NCI-H187 (cell line): ENCODE results near the gene TMEM30A.

Experiments used
- DNase-seq, 2 experiments: peaks; one replicate each; lab custom pipeline; 2025; lab: John Stamatoyannopoulos, UW

The TMEM30A gene

DNA sequence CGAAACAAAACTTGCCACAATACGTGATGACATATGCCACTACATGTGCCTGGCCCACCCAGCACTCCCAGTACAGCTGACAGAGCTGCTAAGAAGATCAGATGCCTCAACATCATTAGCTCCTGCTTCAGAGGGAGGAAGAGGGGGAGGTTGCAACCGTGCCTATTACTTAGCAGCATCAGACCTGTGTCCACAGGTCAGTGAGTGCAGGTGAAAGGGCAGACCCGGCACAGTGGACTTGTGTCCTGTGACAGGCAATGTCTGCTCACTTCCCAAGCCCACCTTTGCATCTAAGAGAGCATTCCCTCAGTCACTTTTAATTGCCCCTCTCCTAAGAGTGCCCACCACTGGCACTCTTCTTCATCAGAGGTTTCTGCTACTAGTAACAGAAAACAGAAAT lies 69.3 kb downstream of the TMEM30A start:
- DNase-seq, result no peak

DNA sequence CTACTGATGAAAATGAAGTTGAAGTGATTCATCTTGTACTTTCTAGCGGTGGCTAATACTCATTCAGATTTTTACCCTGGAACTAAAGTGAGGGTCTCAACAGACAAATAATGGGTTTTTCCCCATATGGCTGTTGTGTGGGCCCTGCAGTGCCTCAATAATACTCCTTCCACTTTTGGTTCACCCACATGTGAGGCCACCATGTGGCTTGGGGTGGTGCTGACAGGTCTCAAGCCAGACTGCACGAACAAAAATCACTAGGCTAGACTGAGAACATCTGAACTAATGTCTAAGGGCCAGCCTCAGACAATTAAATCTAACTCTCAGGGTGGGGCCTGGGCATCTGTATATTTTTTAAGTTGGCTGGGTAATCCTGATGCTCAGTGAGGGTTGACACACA lies 70.9 kb downstream of the TMEM30A start:
- no peak for DNase-seq

DNA sequence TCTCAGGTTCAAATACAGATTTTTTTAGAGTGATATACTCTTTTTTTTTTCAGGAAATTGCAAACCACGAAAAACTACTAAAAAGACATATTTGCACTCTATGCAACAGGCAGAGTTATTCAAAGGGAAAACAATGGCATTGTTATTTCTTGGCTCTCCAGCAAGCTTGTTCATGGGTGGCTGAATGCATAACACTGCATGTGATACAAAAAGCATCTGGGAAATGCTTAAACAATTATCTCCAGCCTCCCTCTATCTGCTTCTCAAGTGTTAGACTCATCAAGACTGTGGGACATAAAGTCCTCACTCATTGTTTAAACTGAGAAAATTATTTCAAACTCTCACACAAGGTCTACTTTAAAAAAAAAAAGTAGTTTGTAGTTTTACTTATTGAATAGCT lies 71.5 kb downstream of the TMEM30A start:
- DNase-seq, result no peak

DNA sequence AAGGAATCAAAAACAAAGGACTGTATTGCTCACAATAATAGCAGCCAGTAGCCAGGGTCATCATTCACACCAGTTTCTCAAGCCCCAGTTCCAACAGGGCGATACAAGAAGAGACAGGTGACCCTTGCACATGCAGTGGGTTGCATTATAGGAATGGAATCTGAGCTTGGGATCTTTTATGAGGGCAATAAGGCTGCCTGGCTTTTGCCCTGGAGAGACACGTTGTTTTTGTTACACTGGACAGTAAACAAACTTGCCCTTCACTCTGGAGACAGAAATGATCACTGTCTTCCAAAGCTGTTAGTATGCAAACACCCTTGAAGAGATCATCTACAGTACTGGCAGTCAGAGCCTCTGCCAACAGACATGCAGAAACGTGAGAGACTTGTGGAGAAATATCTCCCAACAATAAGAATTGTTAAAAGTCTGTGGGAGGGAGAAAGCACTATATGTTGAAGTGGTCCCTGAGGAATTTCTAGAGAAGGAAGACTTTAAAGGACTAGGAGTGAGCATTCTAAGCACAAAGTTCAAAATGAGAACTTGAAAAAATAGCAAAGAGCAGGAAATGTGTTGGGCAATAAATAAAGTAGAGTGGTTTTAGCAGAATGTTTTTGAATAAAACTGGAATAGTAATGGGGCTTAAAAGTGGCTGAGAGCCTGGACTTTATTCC lies 72.5 kb downstream of the TMEM30A start:
- DNase-seq, result no peak

DNA sequence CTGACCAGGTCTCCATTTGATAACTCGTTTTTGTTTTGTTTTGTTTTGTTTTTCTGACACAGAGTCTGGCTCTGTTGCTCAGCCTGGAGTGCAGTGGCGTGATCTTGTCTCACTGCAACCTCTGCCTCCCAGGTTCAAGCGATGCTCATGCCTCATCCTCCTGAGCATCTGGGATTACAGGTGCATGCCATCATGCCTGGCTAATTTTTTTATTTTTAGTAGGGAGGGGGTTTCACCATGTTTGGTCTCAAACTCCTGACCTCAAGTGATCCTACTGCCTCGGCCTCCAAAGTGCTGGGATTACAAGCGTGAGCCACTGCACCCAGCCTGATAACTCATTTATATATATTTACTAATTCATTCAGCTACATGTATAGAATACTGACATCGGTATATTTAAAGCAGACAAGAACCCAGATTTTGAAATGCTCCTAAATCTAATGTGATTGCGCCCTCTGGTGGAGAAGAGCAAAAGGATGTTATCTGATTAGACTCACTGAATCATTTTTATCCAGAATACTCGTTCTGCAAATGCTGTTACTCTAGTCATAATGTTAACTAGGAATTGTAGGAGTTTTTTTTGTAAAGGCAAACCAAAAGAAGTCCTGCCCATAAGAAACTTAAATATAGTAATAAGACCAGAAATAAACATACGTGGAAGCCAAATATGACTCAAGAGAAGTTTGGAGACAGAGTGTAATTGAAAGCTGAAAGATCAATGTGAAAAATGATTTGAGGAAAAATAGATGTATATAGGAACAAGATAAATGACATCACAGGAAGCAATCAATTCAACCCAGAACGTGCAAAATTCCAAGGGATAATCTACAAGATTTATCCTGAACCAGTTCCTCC lies 73.5 kb downstream of the TMEM30A start:
- DNase-seq, result peak; percentile 21 to 33

DNA sequence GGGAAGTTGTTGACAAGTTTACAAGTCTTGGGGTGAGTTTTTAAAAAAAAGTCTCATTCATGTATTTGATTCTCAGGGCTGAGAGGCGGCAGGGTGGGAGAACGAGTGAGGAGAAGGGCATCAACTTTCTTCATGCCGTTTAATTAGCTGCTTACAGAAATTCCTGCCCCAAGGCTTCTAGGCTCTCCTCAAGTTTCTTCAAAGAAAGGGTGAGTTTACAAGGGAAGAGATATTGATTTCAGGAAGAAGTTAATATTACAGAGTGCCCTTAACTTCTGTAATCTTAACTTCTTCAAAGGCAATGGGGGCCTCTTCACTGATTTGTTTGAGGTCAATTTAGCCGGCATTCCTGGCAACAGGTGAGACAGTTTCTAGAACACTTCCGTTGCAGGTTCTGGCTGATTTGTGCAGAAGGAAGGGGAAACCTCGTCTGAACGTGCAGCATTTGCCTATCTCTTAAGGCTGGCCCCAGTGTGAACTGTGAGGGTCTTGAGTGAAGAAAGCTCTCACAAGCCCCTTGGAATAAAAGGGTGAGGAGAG lies 75.3 kb downstream of the TMEM30A start:
- DNase-seq, result no peak

DNA sequence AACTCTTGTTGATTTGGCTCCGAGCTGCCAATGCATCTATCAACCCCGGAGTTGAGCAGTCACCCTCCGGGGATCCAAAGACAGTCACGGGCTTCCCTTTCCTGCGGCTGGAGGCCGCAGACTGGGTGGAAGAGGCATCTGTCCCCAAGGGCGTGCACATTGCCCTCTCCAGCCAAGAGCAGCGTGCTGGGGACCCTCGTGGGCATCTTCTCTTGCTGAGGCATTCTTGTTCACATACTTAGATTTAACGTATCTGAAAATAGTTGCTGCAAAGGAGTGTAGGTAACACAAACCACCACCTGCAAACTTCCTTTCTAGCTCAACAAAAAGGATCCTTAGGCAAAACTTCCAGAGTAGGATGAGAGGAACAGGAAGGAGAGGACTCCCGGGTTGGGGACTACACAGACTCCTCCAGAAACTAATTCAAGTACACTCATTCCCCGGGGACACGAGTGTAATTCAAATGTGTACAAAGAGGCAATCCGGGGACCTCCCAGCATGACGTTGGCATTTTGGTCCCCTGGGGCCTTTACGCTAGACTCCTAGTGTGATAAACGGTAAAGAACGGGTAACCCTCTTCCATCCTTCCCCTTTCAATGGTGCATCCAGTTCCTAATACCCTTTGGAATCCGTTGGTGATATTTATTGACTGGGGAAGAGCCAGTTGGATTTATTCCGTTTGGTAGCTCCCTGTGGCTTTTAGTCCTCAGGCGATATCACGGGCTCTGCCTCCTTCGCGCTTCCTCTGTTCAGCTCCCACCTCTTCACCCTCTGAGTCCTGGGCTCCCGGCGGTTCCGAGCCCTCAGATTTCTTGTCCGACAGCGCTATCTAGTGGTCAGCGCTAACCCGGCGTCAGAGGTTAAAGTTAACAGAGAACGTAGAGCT lies 76.1 kb downstream of the TMEM30A start:
- DNase-seq, result peak; percentile 49 to 54

DNA sequence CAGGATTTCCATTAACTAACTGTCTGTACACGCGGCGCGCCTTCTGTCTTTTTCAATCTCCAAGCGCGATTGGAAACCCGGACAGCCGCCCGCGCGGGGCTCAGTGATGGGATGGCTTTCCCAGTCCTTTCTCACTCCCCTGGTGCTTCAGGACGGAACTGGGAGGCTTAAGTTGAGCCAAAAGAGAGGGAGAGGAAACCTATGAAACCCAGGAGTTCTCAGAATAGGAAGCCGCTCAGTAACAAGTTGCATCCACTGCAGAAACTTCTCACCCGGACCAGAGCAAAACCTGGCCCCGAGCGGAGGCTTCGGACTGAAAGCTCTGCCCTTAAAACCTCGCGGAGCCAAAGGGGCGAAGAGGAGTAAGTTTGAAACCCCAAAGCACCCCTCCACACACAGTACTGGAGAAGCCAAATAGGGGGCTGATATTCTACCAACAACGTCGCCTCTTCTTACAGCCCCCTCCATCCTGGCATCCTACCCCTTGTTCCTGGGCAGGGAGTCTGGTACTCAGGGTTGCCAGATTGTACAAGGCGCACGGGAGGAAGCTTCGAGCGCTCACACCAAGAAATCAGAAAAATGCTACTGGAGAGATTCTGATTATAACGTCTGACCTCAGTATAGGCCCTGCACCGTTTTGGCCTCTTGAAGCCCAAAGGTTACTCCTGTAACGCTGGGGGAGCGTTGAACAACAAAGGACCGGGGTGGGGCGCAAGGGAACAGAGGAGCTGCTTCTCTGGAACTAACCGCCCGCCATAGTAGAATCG lies 77.8 kb downstream of the TMEM30A start:
- DNase-seq, result no peak

DNA sequence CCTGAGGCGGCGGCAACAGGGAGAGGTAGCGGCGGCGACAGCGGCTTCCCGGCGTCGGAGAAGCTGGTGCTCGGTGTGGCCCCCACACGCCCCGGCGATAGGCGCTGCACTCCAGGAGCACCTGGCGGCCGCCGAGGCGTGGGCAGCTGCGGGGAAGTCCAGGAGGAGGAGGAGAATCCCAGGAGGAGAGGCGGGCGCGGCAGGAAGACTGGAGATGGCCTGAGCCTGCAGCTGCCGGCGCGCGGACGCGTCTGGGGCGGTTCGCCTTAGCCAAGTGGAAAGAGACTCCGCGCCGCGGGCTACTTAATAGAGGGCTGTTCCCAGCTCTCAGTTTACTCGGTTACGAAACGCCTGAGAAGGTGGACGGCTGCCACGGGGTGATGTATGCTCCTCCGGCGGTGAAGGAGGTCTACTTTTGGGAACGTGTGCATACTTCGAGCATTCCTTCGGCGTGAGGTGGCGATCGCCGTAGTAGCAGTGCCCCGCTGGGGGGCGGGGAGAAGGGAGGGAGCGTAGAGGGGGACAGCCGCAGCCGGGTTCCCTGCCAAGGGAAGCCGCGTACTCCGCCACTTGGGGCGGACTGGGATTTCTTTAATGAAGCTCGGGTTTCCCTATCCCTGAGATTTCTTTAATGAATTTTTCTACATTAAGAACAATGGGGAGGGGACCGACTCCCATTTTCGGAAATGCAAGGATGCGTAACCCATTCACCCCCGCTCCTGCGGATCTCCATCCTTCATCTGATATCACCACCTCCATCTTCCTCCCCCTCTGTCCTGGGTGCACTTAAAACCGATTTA lies 78.6 kb downstream of the TMEM30A start, which contains the start of gene COL12A1:
COL12A1 (minus strand) TSS at position 278 of the 800 bp plus-strand sequence. CDS start 3,261 bp downstream, outside the sequence.
- DNase-seq, result peak in 1 of 2 experiments; percentile 39

DNA sequence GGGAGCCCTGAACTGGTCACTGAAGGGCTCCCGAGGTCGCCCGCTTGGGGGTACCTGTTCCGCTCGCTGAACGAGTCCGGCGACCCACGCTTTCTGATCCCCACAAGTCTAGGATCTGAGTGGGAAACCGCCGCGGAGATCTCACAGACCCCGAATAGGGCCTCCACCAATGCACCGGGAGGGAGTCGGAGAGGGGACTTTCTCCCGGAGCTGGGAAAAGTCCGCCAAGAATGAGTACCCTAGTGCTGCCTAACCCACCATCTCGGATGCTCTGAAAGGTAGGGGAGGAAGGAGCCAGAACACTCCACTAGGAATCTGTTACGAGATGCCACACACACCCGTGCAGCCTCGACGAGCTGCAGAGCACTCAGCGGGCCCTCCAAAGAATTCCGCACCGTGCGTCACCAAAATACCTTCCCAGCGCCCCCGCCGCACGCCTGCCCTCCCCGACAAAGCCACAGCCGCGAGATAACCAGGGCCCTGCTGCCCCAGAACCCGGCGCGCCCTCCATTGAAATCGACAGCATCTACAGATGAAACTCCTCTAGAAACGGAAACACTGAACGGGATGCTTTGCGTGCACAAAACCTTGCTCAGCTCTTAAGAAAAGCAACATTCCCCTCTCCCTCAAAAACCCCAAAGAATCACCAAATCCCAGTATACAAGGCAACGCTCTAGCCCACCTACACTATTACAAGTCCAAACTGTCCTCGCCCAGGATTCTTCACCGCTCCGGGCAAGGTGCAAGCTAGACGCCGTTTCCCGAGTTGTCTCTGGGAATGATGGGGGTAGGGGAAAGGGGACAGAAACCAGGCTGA lies 79.4 kb downstream of the TMEM30A start:
- no peak for DNase-seq

DNA sequence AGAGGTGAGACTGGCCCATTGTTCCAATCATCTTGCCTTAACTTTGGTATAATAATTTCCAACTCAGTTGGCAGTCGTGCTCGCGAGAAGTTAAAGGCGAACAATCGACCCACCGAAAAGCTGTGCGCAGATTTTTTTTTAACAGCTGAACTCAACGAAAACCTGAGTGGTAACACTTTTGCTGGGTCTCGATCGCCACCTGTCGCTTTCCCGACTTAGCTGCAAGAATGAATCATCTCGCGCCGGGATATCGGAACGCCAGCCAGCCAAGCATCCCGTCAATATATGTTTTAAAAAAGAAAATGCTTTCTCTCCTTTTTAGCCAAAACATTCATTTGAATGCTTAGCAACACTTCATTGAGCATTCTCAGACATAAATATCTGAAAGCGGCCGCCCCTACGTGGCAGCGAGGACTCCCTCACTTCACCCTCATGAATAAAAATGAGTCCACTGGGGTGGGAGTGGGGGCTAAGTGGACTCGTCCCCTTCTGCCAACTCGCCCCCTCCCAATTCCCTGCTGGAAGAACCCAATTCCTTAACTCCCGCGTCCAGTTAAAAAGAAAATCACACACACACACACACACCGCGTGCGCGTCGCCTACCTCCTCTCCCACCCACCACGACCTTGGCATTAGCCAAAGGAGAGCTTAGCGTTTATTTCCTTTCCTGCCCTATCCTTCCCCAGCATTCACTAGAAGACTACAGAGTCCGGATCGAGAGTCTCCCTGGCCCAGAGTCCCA lies 80.2 kb downstream of the TMEM30A start:
- peak in 1 of 2 experiments; percentile 35 for DNase-seq

DNA sequence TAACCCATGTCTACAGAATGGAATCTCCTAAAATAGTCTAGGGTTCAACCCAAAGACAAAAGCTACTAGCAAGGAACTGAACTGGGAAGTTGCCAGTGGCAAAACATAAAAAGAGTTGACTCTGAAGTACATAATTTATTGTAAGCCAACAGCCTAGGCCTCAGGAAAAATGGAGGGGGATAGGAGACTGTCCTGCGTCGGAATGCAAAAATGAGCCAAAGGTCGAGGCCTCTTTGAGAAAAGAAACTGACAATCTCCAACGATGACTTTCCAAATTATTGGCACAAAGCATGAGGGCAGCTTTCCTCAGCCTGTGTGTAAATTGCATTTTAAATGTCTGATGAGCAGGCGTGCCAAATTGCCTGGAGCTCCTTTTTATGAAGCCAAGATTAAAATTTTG lies 80.9 kb downstream of the TMEM30A start:
- DNase-seq, result no peak
